T-helper 22 cell (primary cell): Measurements from ENCODE around the gene ZBTB1.
A peak's percentile ranks its signal among the peaks of the same experiment; 100 is the strongest.
"Not testable (repeated sequence)": the region's sequence is repeated elsewhere in the genome, so short reads cannot be mapped to it uniquely, and the experiment has no call there.

ENCODE experiments used
- DNase-seq: peaks from one replicate; pipeline ENCODE4 v3.0.0-alpha.2; 2020; ENCODE audit warnings: low read depth

Gene ZBTB1

GRCh38 chr14:64500088-64500487 lies 4.5 kb upstream of the ZBTB1 start:
- DNase-seq: no peak

- DNase-seq: peak; percentile 14
Measured at GRCh38 chr14:64501411-64502171, 3.0 kb upstream of the ZBTB1 start.

GRCh38 chr14:64502456-64502855 lies 2.1 kb upstream of the ZBTB1 start:
- DNase-seq: no peak

GRCh38 chr14:64502887-64503433 lies 1.6 kb upstream of the ZBTB1 start:
- no peak for DNase-seq

GRCh38 chr14:64503434-64504309 lies 898 bp upstream of the ZBTB1 start, which contains the start of gene ZBTB25:
ZBTB25 (minus strand) TSS chr14:64503838; CDS start chr14:64490533, 13,305 bp downstream.
- DNase-seq: peak; percentile 100

- peak; percentile 74 for DNase-seq
Measured at GRCh38 chr14:64504897-64505794, 576 bp downstream of the ZBTB1 start.

GRCh38 chr14:64506721-64507120 lies 2.2 kb downstream of the ZBTB1 start:
- no peak for DNase-seq

GRCh38 chr14:64507376-64508156 lies 3.0 kb downstream of the ZBTB1 start:
- DNase-seq: no peak

GRCh38 chr14:64508215-64508776 lies 3.7 kb downstream of the ZBTB1 start:
- DNase-seq: no peak

- DNase-seq: no peak
Measured at GRCh38 chr14:64509036-64509435, 4.5 kb downstream of the ZBTB1 start.

- peak; percentile 40 for DNase-seq
Measured at GRCh38 chr14:64510825-64511671, 6.5 kb downstream of the ZBTB1 start.

GRCh38 chr14:64513271-64513670 lies 8.7 kb downstream of the ZBTB1 start:
- DNase-seq: no peak

- DNase-seq: no peak
Measured at GRCh38 chr14:64515053-64515452, 10.5 kb downstream of the ZBTB1 start.

GRCh38 chr14:64516969-64517368 lies 12.4 kb downstream of the ZBTB1 start:
- DNase-seq: no peak

- DNase-seq: not testable (repeated sequence)
Measured at GRCh38 chr14:64517667-64518066, 13.1 kb downstream of the ZBTB1 start.

GRCh38 chr14:64518229-64518628 lies 13.7 kb downstream of the ZBTB1 start:
- DNase-seq: no peak

GRCh38 chr14:64520699-64521098 lies 16.1 kb downstream of the ZBTB1 start:
- DNase-seq: no peak

- no peak for DNase-seq
Measured at GRCh38 chr14:64522591-64523355, 18.2 kb downstream of the ZBTB1 start.

GRCh38 chr14:64525354-64525753 lies 20.8 kb downstream of the ZBTB1 start:
- no peak for DNase-seq
